ENCODE results near the gene EEF1E1.

Gene EEF1E1

GRCh38 chr6:8088886-8089285 is 13.5 kb downstream of the EEF1E1 start:
- Histone ChIP-seq H3K4me3 (ENCODE audit: low read depth in 1 of 2, low read length in 1 of 2) (no peak overlapping the region), H3K9me3 (no peaks in the 10 kb centered on the region), H3K36me3 (peaks cover 25% of the 10 kb centered on the region), H3K27me3 (no peaks in the 10 kb centered on the region), H3K27ac (no peak overlapping the region), H3K4me1 (ENCODE audit: control insufficient read depth in 1 of 2, insufficient read depth in 1 of 2, low read depth in 1 of 2, low read length in 1 of 2) (no peaks in the 10 kb centered on the region)
- no peak for TF ChIP-seq CTCF (IDR thresholded peaks at IDR 0.05)

- Histone ChIP-seq H3K4me1 (ENCODE audit: control insufficient read depth in 1 of 2, insufficient read depth in 1 of 2, low read depth in 1 of 2, low read length in 1 of 2) (peaks cover 2 to 4% of the 10 kb centered on the region in 2 experiments), H3K36me3 (peaks cover 23% of the 10 kb centered on the region), H3K4me3 (ENCODE audit: low read depth in 1 of 2, low read length in 1 of 2) (no peak overlapping the region), H3K9me3 (no peaks in the 10 kb centered on the region), H3K27me3 (no peaks in the 10 kb centered on the region), H3K27ac (no peak overlapping the region)
- no peak for TF ChIP-seq CTCF (IDR thresholded peaks at IDR 0.05)
Measured at GRCh38 chr6:8087870-8088754, 14.2 kb downstream of the EEF1E1 start.

GRCh38 chr6:8086755-8087306 is 15.5 kb downstream of the EEF1E1 start:
- Histone ChIP-seq H3K4me3 (ENCODE audit: low read depth in 1 of 2, low read length in 1 of 2) (no peak overlapping the region), H3K9me3 (no peaks in the 10 kb centered on the region), H3K36me3 (peaks cover 21% of the 10 kb centered on the region), H3K4me1 (ENCODE audit: control insufficient read depth in 1 of 2, insufficient read depth in 1 of 2, low read depth in 1 of 2, low read length in 1 of 2) (peaks cover 8 to 16% of the 10 kb centered on the region in 2 experiments), H3K27me3 (no peaks in the 10 kb centered on the region), H3K27ac (no peak overlapping the region)
- TF ChIP-seq CTCF (IDR thresholded peaks at IDR 0.05): no peak

GRCh38 chr6:8085053-8085511 is 17.3 kb downstream of the EEF1E1 start:
- Histone ChIP-seq H3K4me3 (ENCODE audit: low read depth in 1 of 2, low read length in 1 of 2) (no peak overlapping the region), H3K36me3 (peaks cover 13% of the 10 kb centered on the region), H3K4me1 (ENCODE audit: control insufficient read depth in 1 of 2, insufficient read depth in 1 of 2, low read depth in 1 of 2, low read length in 1 of 2) (peaks cover 25 to 33% of the 10 kb centered on the region in 2 experiments), H3K27ac (no peak overlapping the region), H3K27me3 (no peaks in the 10 kb centered on the region), H3K9me3 (no peaks in the 10 kb centered on the region)
- TF ChIP-seq CTCF (IDR thresholded peaks at IDR 0.05): no peak

- no peak for TF ChIP-seq CTCF (IDR thresholded peaks at IDR 0.05)
- peaks cover 30 to 38% of the 10 kb centered on the region in 2 experiments for H3K4me1 ChIP-seq (ENCODE audit: control insufficient read depth in 1 of 2, insufficient read depth in 1 of 2, low read depth in 1 of 2, low read length in 1 of 2)
- H3K4me3 ChIP-seq (ENCODE audit: low read depth in 1 of 2, low read length in 1 of 2): no peak overlapping the region
- peaks cover 12% of the 10 kb centered on the region for H3K36me3 ChIP-seq
- no peak overlapping the region for H3K27ac ChIP-seq
- H3K9me3 ChIP-seq: no peaks in the 10 kb centered on the region
- no peaks in the 10 kb centered on the region for H3K27me3 ChIP-seq
Measured at GRCh38 chr6:8084586-8084985, 17.8 kb downstream of the EEF1E1 start.

Data from neutrophil (primary cell).